Common myeloid progenitor, CD34-positive (primary cell): Measurements from ENCODE around the gene CUTA.

Experiments used
- CTCF ChIA-PET: fragments of 350-600 bp; sonication (Branson Sonifier 250); formaldehyde crosslinking; loops from one replicate; lab custom pipeline; 2021; ENCODE audit warnings: antibody characterized with exemption; lab: Charles Lee
- POLR2A ChIA-PET: fragments of 350-600 bp; sonication (Branson Sonifier 250); formaldehyde crosslinking; loops from one replicate; lab custom pipeline; 2021; ENCODE audit warnings: antibody characterized with exemption; lab: Charles Lee
- DNase-seq, 3 donors: peaks; one replicate each; pipeline versions ENCODE4 v3.0.0 to v3.0.0-alpha.2; 2013
- H3K27ac ChIP-seq, 2 experiments: 1 replicate in 1 of 2; 2 replicates in 1 of 2; pipeline ENCODE4 v1.7.0; 2013; ENCODE audit warnings: inconsistent platforms in 2 of 2, low read length in 2 of 2, mild to moderate bottlenecking in 2 of 2, low read depth in 1 of 2, moderate library complexity in 1 of 2; ENCODE audit not compliant: severe bottlenecking in 2 of 2, insufficient read depth in 1 of 2, poor library complexity in 1 of 2
- H3K27me3 ChIP-seq, 5 experiments: replicated peaks in 2 of 5; 1 replicate in 3 of 5; 2 replicates in 2 of 5; pipeline versions ENCODE4 v1.6.1 to v1.7.0; 2013; ENCODE audit warnings: low read length in 4 of 5, mild to moderate bottlenecking in 2 of 5, moderate library complexity in 2 of 5, inconsistent platforms in 1 of 5; ENCODE audit not compliant: insufficient read depth in 5 of 5, control insufficient read depth in 4 of 5
- H3K36me3 ChIP-seq, 4 experiments: 1 replicate in 2 of 4; 2 replicates in 2 of 4; pipeline versions ENCODE4 v1.6.1 to v1.7.0; 2013; ENCODE audit warnings: low read length in 3 of 4, control low read depth in 1 of 4, mild to moderate bottlenecking in 1 of 4; ENCODE audit not compliant: control insufficient read depth in 4 of 4, insufficient read depth in 4 of 4
- H3K4me1 ChIP-seq, 4 experiments: 1 replicate in 3 of 4; 2 replicates in 1 of 4; pipeline versions ENCODE4 v1.6.1 to v1.7.1; 2013; ENCODE audit warnings: low read length in 3 of 4, mild to moderate bottlenecking in 3 of 4, control low read depth in 1 of 4, inconsistent platforms in 1 of 4, moderate library complexity in 1 of 4; ENCODE audit not compliant: control insufficient read depth in 4 of 4, insufficient read depth in 4 of 4; ENCODE audit errors: control extremely low read depth in 1 of 4
- H3K4me3 ChIP-seq, 7 experiments: 1 replicate in 4 of 7; 2 replicates in 3 of 7; pipeline versions ENCODE4 v1.5.1 to v1.7.0; 2013; ENCODE audit warnings: mild to moderate bottlenecking in 7 of 7, low read length in 6 of 7, moderate library complexity in 6 of 7, inconsistent platforms in 2 of 7, low read depth in 2 of 7, control low read depth in 1 of 7; ENCODE audit not compliant: insufficient read depth in 4 of 7, control insufficient read depth in 1 of 7; ENCODE audit errors: extremely low read depth in 1 of 7
- H3K9me3 ChIP-seq, 5 experiments: 1 replicate in 4 of 5; 2 replicates in 1 of 5; pipeline versions ENCODE4 v1.6.1 to v1.7.1; 2013; ENCODE audit warnings: low read length in 4 of 5, mild to moderate bottlenecking in 2 of 5, inconsistent platforms in 1 of 5, low read depth in 1 of 5, moderate library complexity in 1 of 5; ENCODE audit not compliant: control insufficient read depth in 4 of 5, insufficient read depth in 2 of 5; ENCODE audit errors: control extremely low read depth in 1 of 5
- WGBS: methylation state at CpG from one replicate; pipeline ENCODE4 v1.1.5; 2013; ENCODE audit not compliant: insufficient coverage; 5-methylcytosine and 5-hydroxymethylcytosine counted together

The CUTA gene

GRCh38 chr6:33455051-33455450, 37.1 kb upstream of the CUTA start:
- Histone ChIP-seq H3K9me3 (peaks cover 0 to 2% (median 0%) of the 10 kb centered on the region in 5 experiments), H3K27me3 (no peaks in the 10 kb centered on the region), H3K36me3 (peaks cover 2 to 24% (median 12%) of the 10 kb centered on the region in 4 experiments), H3K27ac (peak overlapping the region; percentile 29 to 86), H3K4me3 (peak overlapping the region; percentile 80 to 96 (median 90)), H3K4me1 (peaks cover 5 to 21% (median 20%) of the 10 kb centered on the region in 4 experiments)
- ChIA-PET CTCF (interaction anchor here (1.1 kb wide), 1 partner anchor 37 kb away, joined by 3 read pairs; the partner anchor contains the start of gene CUTA), POLR2A (no interaction called here)
- 62% methylated on average over 16 of the region's 16 CpGs for WGBS
- no peak for DNase-seq

- H3K36me3 ChIP-seq: peaks cover 2 to 28% (median 12%) of the 10 kb centered on the region in 4 experiments
- ChIA-PET POLR2A (no interaction called here), CTCF (interaction anchor here (0.7 to 1.4 kb wide), 4 partner anchors 17 to 125 kb away, joined by 3 to 5 read pairs (median 3); partner anchors contain the start of gene CUTA)
- no peaks in the 10 kb centered on the region for H3K9me3 ChIP-seq
- 0% methylated on average over 46 of the region's 65 CpGs for WGBS
- H3K27ac ChIP-seq: peak within 1 kb of the TSS; percentile 50 to 86
- H3K4me3 ChIP-seq: peak within 1 kb of the TSS; percentile 80 to 96 (median 90)
- H3K27me3 ChIP-seq: no peaks in the 10 kb centered on the region
- DNase-seq: peak; percentile 89 to 95 (median 95)
- peaks cover 5 to 24% (median 20%) of the 10 kb centered on the region in 4 experiments for H3K4me1 ChIP-seq
Observed at GRCh38 chr6:33454009-33454946, 36.4 kb upstream of the CUTA start, which contains the start of gene ZBTB9. Gene ZBTB9, plus strand, starts transcription at chr6:33454576. Its CDS starts 525 bp downstream, at chr6:33455101.

- Histone ChIP-seq H3K27me3 (no peaks in the 10 kb centered on the region), H3K27ac (peak overlapping the region; percentile 50 to 86), H3K4me1 (peaks cover 5 to 24% (median 20%) of the 10 kb centered on the region in 4 experiments), H3K4me3 (peak overlapping the region; percentile 80 to 96 (median 90)), H3K36me3 (peaks cover 2 to 35% (median 15%) of the 10 kb centered on the region in 4 experiments), H3K9me3 (no peaks in the 10 kb centered on the region)
- POLR2A ChIA-PET: no interaction called here
- DNase-seq: peak in 2 of 3 donors; percentile 37 to 41
- 0% methylated on average over 5 of the region's 12 CpGs for WGBS
- CTCF ChIA-PET: interaction anchor here (0.7 to 1.4 kb wide), 3 partner anchors 12 to 23 kb away, joined by 3 to 5 read pairs (median 3); no protein-coding TSS in a partner anchor
Observed at GRCh38 chr6:33453393-33454008, 35.6 kb upstream of the CUTA start.

GRCh38 chr6:33452496-33452895, 34.6 kb upstream of the CUTA start:
- Histone ChIP-seq H3K27ac (no peak overlapping the region), H3K36me3 (peaks cover 7 to 46% (median 21%) of the 10 kb centered on the region in 4 experiments), H3K4me1 (peaks cover 5 to 24% (median 20%) of the 10 kb centered on the region in 4 experiments), H3K4me3 (no peak overlapping the region), H3K27me3 (no peaks in the 10 kb centered on the region), H3K9me3 (no peaks in the 10 kb centered on the region)
- no peak for DNase-seq
- WGBS: no CpG with 5 or more reads among the region's 4 CpGs
- ChIA-PET POLR2A (no interaction called here), CTCF (interaction anchor here (1.2 kb wide), 1 partner anchor 11 kb away, joined by 3 read pairs; no protein-coding TSS in a partner anchor)

GRCh38 chr6:33451606-33452005, 33.7 kb upstream of the CUTA start:
- H3K4me1 ChIP-seq: peaks cover 5 to 24% (median 20%) of the 10 kb centered on the region in 4 experiments
- CTCF ChIA-PET: interaction anchor here (1.0 kb wide), 1 partner anchor 22 kb away, joined by 3 read pairs; no protein-coding TSS in a partner anchor

GRCh38 chr6:33450434-33450833, 32.5 kb upstream of the CUTA start:
- H3K27ac ChIP-seq: no peak overlapping the region
- no peaks in the 10 kb centered on the region for H3K9me3 ChIP-seq
- ChIA-PET POLR2A (no interaction called here), CTCF (interaction anchor here (0.6 to 1.5 kb wide), 5 partner anchors 19 to 472 kb away, joined by 3 to 5 read pairs (median 3); no protein-coding TSS in a partner anchor)
- no peak for DNase-seq
- H3K27me3 ChIP-seq: no peaks in the 10 kb centered on the region
- H3K4me1 ChIP-seq: peaks cover 5 to 24% (median 18%) of the 10 kb centered on the region in 4 experiments
- peaks cover 5 to 47% (median 21%) of the 10 kb centered on the region in 4 experiments for H3K36me3 ChIP-seq
- no peak overlapping the region for H3K4me3 ChIP-seq
- 83% methylated on average over 1 of the region's 3 CpGs for WGBS

More at GRCh38 chr6:33451606-33452005, 33.7 kb upstream of the CUTA start:
- H3K4me3 ChIP-seq: no peak overlapping the region
- no peaks in the 10 kb centered on the region for H3K9me3 ChIP-seq
- DNase-seq: no peak
- WGBS: 92% methylated on average over 5 of the region's 15 CpGs
- H3K36me3 ChIP-seq: peaks cover 5 to 48% (median 23%) of the 10 kb centered on the region in 4 experiments
- no peaks in the 10 kb centered on the region for H3K27me3 ChIP-seq
- POLR2A ChIA-PET: no interaction called here
- no peak overlapping the region for H3K27ac ChIP-seq
